Measurements from ENCODE around the gene PPP6R2. TPM values are rescaled to one million over a fixed set of nuclear protein-coding genes. Genes with fewer than 3 reads are reported as not detected.

Gene PPP6R2
- total RNA-seq, 1 experiment from 2014 or later = 49.2 TPM

- Histone ChIP-seq H3K36me3 (ENCODE audit: low read depth) (no peaks in the 10 kb centered on the region), H3K27me3 (ENCODE audit: insufficient read depth, low read depth) (no peaks in the 10 kb centered on the region), H3K27ac (no peak overlapping the region), H2AFZ (no peak overlapping the region), H3K9me3 (ENCODE audit: insufficient read depth, low read depth) (no peaks in the 10 kb centered on the region), H3K4me3 (no peak overlapping the region), H3K4me2 (no peak overlapping the region), H3K4me1 (replicated peaks; ENCODE audit: insufficient read depth) (peaks cover 16% of the 10 kb centered on the region), H3K79me2 (ENCODE audit: low read depth) (no peaks in the 10 kb centered on the region), H3K9me2 (ENCODE audit: insufficient read depth) (no peaks in the 10 kb centered on the region), H4K20me1 (ENCODE audit: insufficient read depth) (no peaks in the 10 kb centered on the region), H3F3A (ENCODE audit: insufficient read depth, low read depth) (peaks cover 31% of the 10 kb centered on the region; the same call in 1 of the 2 replicates)
- TF ChIP-seq CTCF (conservative IDR thresholded peaks at IDR 0.05) = no peak
- TF ChIP-seq EZH2 (IDR thresholded peaks at IDR 0.05; ENCODE audit: low read depth) = no peak
- BruUV-seq (replicated peaks) = no TSS peak
- DNase-seq = no peak
- intact Hi-C loops (cut with micrococcal nuclease; ENCODE audit: unreplicated experiment) = no loop called here
- ChIA-PET CTCF (no interaction called here), POLR2A (ENCODE audit: unreplicated experiment) (interaction anchor here (0.5 kb wide), 1 partner anchor 10 kb away, joined by 6 read pairs; no protein-coding TSS in a partner anchor)
Measured at GRCh38 chr22:50313021-50313420, 30.1 kb upstream of the PPP6R2 start.

- Histone ChIP-seq H3K4me3 (no peak overlapping the region), H3K79me2 (ENCODE audit: low read depth) (no peaks in the 10 kb centered on the region), H3K27me3 (ENCODE audit: insufficient read depth, low read depth) (no peaks in the 10 kb centered on the region), H3K9me2 (ENCODE audit: insufficient read depth) (no peaks in the 10 kb centered on the region), H3F3A (ENCODE audit: insufficient read depth, low read depth) (peaks cover 25% of the 10 kb centered on the region; the same call in 1 of the 2 replicates), H3K27ac (no peak overlapping the region), H3K36me3 (ENCODE audit: low read depth) (no peaks in the 10 kb centered on the region), H3K4me2 (no peak overlapping the region), H4K20me1 (ENCODE audit: insufficient read depth) (no peaks in the 10 kb centered on the region), H2AFZ (no peak overlapping the region), H3K4me1 (replicated peaks; ENCODE audit: insufficient read depth) (peaks cover 13% of the 10 kb centered on the region), H3K9me3 (ENCODE audit: insufficient read depth, low read depth) (no peaks in the 10 kb centered on the region)
- POLR2A ChIA-PET (ENCODE audit: unreplicated experiment) = interaction anchor here (0.5 kb wide), 1 partner anchor 9 kb away, joined by 6 read pairs; no protein-coding TSS in a partner anchor
- DNase-seq = no peak
- TF ChIP-seq EZH2 (IDR thresholded peaks at IDR 0.05; ENCODE audit: low read depth) (no peak), CTCF (conservative IDR thresholded peaks at IDR 0.05) (no peak)
- CTCF ChIA-PET = no interaction called here
- no TSS peak for BruUV-seq (replicated peaks)
- intact Hi-C loops (cut with micrococcal nuclease; ENCODE audit: unreplicated experiment) = no loop called here
Measured at GRCh38 chr22:50313600-50313999, 29.5 kb upstream of the PPP6R2 start.

GRCh38 chr22:50314081-50314454 lies 29.1 kb upstream of the PPP6R2 start:
- TF ChIP-seq EZH2 (IDR thresholded peaks at IDR 0.05; ENCODE audit: low read depth) = no peak
- no peak for TF ChIP-seq CTCF (conservative IDR thresholded peaks at IDR 0.05)
- intact Hi-C loops (cut with micrococcal nuclease; ENCODE audit: unreplicated experiment) = no loop called here
- peaks cover 13% of the 10 kb centered on the region for H3K4me1 ChIP-seq (replicated peaks; ENCODE audit: insufficient read depth)
- H3K27ac ChIP-seq = no peak overlapping the region
- no peak overlapping the region for H3K4me2 ChIP-seq
- H3K79me2 ChIP-seq (ENCODE audit: low read depth) = no peaks in the 10 kb centered on the region
- H3K27me3 ChIP-seq (ENCODE audit: insufficient read depth, low read depth) = no peaks in the 10 kb centered on the region
- DNase-seq = no peak
- H3K9me3 ChIP-seq (ENCODE audit: insufficient read depth, low read depth) = no peaks in the 10 kb centered on the region
- CTCF ChIA-PET = no interaction called here
- H4K20me1 ChIP-seq (ENCODE audit: insufficient read depth) = no peaks in the 10 kb centered on the region
- H3K4me3 ChIP-seq = no peak overlapping the region
- H3F3A ChIP-seq (ENCODE audit: insufficient read depth, low read depth) = peaks cover 21% of the 10 kb centered on the region; the same call in 1 of the 2 replicates
- POLR2A ChIA-PET (ENCODE audit: unreplicated experiment) = interaction anchor here (0.6 to 0.8 kb wide), 2 partner anchors 27 to 51 kb away, joined by 3 to 4 read pairs; no protein-coding TSS in a partner anchor
- H2AFZ ChIP-seq = no peak overlapping the region
- no TSS peak for BruUV-seq (replicated peaks)
- H3K36me3 ChIP-seq (ENCODE audit: low read depth) = no peaks in the 10 kb centered on the region
- H3K9me2 ChIP-seq (ENCODE audit: insufficient read depth) = no peaks in the 10 kb centered on the region
